DND-41 (cell line): Measurements from ENCODE around the gene PTPRD.

Experiments used
- ATAC-seq: fragments of 200-7000 bp; cut with Tn5 transposase; 3 replicates; pipeline ENCODE4 v1.9.1; 2021; ENCODE audit warnings: low read depth; ENCODE audit not compliant: insufficient read depth
- DNase-seq: peaks from one replicate; pipeline ENCODE4 v3.0.0-alpha.2; 2020
- H2AFZ ChIP-seq: 2 replicates; pipeline ENCODE4 v1.6.0; 2012; ENCODE audit warnings: low read depth, low read length
- H3K27ac ChIP-seq: 2 replicates; pipeline ENCODE4 v1.5.1; 2012; ENCODE audit warnings: low read length, inconsistent platforms
- H3K27me3 ChIP-seq: fragments of 200-600 bp; sonication (generic); 2 replicates; pipeline ENCODE4 v1.6.0; 2012; ENCODE audit warnings: low read length, mild to moderate bottlenecking, inconsistent platforms; ENCODE audit not compliant: insufficient read depth, poor library complexity
- H3K36me3 ChIP-seq: 2 replicates; pipeline ENCODE4 v1.5.1; 2012; ENCODE audit warnings: low read length, inconsistent platforms; ENCODE audit not compliant: insufficient read depth
- H3K4me1 ChIP-seq: 2 replicates; pipeline ENCODE4 v1.5.1; 2012; ENCODE audit warnings: mild to moderate bottlenecking, low read length; ENCODE audit not compliant: insufficient read depth
- H3K4me2 ChIP-seq: 2 replicates; pipeline ENCODE4 v1.6.0; 2012; ENCODE audit warnings: mild to moderate bottlenecking, moderate library complexity, low read length, inconsistent platforms; ENCODE audit not compliant: insufficient read depth
- H3K4me3 ChIP-seq, 2 experiments: fragments of 200-600 bp in 1 of 2; shearing (Covaris generic) in 1 of 2; 2 replicates each; pipeline ENCODE4 v1.5.1; 2012 to 2016; ENCODE audit warnings: inconsistent platforms in 2 of 2, low read length in 2 of 2, mild to moderate bottlenecking in 2 of 2, low read depth in 1 of 2, moderate library complexity in 1 of 2
- H3K79me2 ChIP-seq: 2 replicates; pipeline ENCODE4 v1.6.0; 2012; ENCODE audit warnings: low read length, inconsistent platforms; ENCODE audit not compliant: insufficient read depth
- H3K9ac ChIP-seq: 2 replicates; pipeline ENCODE4 v1.6.0; 2012; ENCODE audit warnings: low read depth, mild to moderate bottlenecking, inconsistent platforms, low read length, moderate library complexity
- H3K9me3 ChIP-seq: 2 replicates; pipeline ENCODE4 v1.5.1; 2012; ENCODE audit warnings: low read length, moderate library complexity, mild to moderate bottlenecking, inconsistent platforms; ENCODE audit not compliant: insufficient read depth, severe bottlenecking
- H4K20me1 ChIP-seq: 2 replicates; pipeline ENCODE4 v1.6.0; 2012; ENCODE audit warnings: low read length; ENCODE audit not compliant: insufficient read depth
- CTCF ChIP-seq: IDR thresholded peaks from 2 replicates; pipeline ENCODE4 v1.5.1; 2012; ENCODE audit warnings: borderline replicate concordance, low read length, moderate library complexity, mild to moderate bottlenecking; ENCODE audit not compliant: poor library complexity, severe bottlenecking; ENCODE audit errors: extremely low read depth
- EZH2 ChIP-seq: IDR thresholded peaks from 3 replicates; pipeline ENCODE4 v1.6.1; 2012; ENCODE audit warnings: borderline replicate concordance, low read depth, mild to moderate bottlenecking, moderate library complexity, low read length, inconsistent platforms; ENCODE audit not compliant: severe bottlenecking

PTPRD gene

DNA sequence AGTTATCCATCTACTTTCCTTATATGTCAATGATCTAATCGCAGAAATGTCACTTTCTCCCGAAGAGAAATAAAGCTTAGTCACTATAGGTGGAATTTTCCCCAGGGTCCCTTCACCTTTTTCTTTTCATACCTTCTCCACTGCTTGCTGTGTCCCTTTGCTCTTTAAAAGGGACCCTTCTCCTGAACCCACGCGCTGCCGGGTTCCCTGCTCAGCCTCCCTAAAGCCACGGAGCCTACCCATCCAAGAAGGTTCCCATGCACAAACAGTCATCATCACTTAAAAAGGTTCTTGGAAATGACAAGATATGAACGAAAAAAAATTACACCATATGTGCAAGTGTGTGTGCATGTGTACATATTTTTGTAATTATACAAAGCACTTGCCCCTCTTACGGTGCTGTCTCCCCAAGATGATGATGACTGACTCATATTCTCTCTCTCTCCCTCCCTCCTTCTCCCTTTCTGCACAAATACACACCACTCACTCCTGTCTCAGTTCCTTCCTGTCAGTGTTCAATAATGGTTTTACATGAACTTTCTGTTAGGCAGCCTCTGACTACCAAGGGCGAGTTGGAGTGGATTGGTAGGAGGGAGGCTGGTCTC lies 1.5 kb upstream of the PTPRD start:
- no peaks in the 10 kb centered on the region for H3K79me2 ChIP-seq
- DNase-seq (no peak), ATAC-seq (no peak)
- no peak overlapping the region for H3K4me3 ChIP-seq
- no peak overlapping the region for H3K4me2 ChIP-seq
- H3K27ac ChIP-seq, result no peak overlapping the region
- no peak overlapping the region for H3K9ac ChIP-seq
- no peak for TF ChIP-seq EZH2
- TF ChIP-seq CTCF, result no peak
- no peak overlapping the region for H2AFZ ChIP-seq
- H3K4me1 ChIP-seq, result no peaks in the 10 kb centered on the region
- no peaks in the 10 kb centered on the region for H4K20me1 ChIP-seq
- H3K9me3 ChIP-seq, result no peaks in the 10 kb centered on the region
- no peaks in the 10 kb centered on the region for H3K36me3 ChIP-seq
- H3K27me3 ChIP-seq, result no peaks in the 10 kb centered on the region

DNA sequence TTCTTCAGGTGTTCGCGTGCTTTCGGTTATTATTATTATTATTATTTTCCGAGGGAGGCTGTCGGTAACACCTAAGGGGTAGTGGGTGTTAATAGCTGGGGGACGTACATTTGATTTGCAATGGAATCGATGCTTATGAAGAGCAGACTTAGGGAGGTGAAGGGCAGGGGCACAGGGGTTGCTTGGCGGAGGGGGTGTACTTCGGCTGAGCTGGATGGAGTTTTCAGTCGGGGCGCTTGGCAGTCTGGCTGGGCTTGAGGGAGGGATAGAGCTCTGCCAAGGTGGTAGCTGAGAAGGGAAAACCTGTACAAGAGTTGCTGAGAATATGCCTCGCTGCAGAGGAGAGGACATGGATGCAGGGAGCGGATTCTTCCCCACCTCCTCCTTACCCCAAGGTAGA lies 617 bp upstream of the PTPRD start:
- Histone ChIP-seq H3K9me3 (no peaks in the 10 kb centered on the region), H3K4me1 (no peaks in the 10 kb centered on the region), H3K4me3 (no peak overlapping the region), H3K27me3 (no peaks in the 10 kb centered on the region), H4K20me1 (no peaks in the 10 kb centered on the region), H2AFZ (no peak overlapping the region), H3K27ac (no peak overlapping the region), H3K4me2 (no peak overlapping the region), H3K9ac (no peak overlapping the region), H3K79me2 (no peaks in the 10 kb centered on the region), H3K36me3 (no peaks in the 10 kb centered on the region)
- no peak for TF ChIP-seq EZH2
- no peak for TF ChIP-seq CTCF
- DNase-seq (no peak), ATAC-seq (no peak)

DNA sequence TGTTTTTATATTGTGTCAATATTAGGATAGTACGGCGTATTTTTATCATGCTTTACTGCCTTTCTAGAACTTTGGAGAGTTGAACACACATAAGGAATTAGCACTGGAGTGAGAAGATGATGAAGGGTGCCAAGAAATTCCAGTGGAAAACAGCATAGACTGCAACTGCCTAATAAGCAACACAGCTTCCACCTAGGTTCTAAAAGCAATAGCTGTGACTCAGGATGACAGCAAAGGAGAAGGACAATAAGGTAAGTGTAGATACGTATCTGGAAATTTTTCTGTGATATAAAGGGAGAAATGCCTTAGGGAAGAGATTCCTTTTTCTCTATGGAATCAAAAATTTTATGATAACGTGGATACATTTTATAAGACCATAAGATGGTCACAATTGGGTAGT lies 7.4 kb downstream of the PTPRD start:
- H3K4me1 ChIP-seq, result no peaks in the 10 kb centered on the region
- no peak overlapping the region for H2AFZ ChIP-seq
- H3K27ac ChIP-seq, result no peak overlapping the region
- H3K4me2 ChIP-seq, result no peak overlapping the region
- H3K4me3 ChIP-seq, result no peak overlapping the region
- H3K9me3 ChIP-seq, result no peaks in the 10 kb centered on the region
- TF ChIP-seq CTCF, result no peak
- TF ChIP-seq EZH2, result no peak
- DNase-seq, result no peak
- H3K36me3 ChIP-seq, result no peaks in the 10 kb centered on the region
- no peaks in the 10 kb centered on the region for H3K27me3 ChIP-seq
- no peak overlapping the region for H3K9ac ChIP-seq
- no peaks in the 10 kb centered on the region for H3K79me2 ChIP-seq
- no peaks in the 10 kb centered on the region for H4K20me1 ChIP-seq
- no peak for ATAC-seq

DNA sequence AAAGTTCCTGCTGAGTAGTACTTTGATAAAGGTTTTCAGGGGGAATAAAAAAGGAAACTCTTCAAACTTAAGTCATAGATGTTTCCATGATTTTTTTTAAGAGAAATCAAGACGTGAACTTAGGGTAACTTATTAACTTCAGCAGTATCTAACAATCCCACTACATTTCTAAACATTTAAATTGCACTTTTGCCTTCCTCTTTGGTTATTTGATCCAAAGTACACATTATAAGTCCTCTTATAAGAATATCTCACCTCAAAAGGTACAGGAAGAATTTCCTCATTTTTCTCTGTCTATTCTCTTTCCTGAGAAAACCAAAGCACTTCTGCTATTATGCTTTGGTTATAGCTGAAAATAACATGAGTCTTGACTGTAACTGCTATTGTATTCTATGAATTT lies 7.9 kb downstream of the PTPRD start:
- no peaks in the 10 kb centered on the region for H4K20me1 ChIP-seq
- TF ChIP-seq CTCF (no peak), EZH2 (no peak)
- no peaks in the 10 kb centered on the region for H3K9me3 ChIP-seq
- H3K4me1 ChIP-seq, result no peaks in the 10 kb centered on the region
- no peak overlapping the region for H2AFZ ChIP-seq
- H3K36me3 ChIP-seq, result no peaks in the 10 kb centered on the region
- H3K4me2 ChIP-seq, result no peak overlapping the region
- ATAC-seq, result no peak
- H3K4me3 ChIP-seq, result no peak overlapping the region
- DNase-seq, result no peak
- no peaks in the 10 kb centered on the region for H3K79me2 ChIP-seq
- H3K27ac ChIP-seq, result no peak overlapping the region
- H3K27me3 ChIP-seq, result no peaks in the 10 kb centered on the region
- no peak overlapping the region for H3K9ac ChIP-seq
